T follicular helper cell (primary cell): Measurements from ENCODE around the gene SPRTN.

Experiments
- DNase-seq: peaks from one replicate; pipeline ENCODE4 v3.0.0-alpha.2; 2020; ENCODE audit warnings: low read depth

Gene SPRTN

DNA sequence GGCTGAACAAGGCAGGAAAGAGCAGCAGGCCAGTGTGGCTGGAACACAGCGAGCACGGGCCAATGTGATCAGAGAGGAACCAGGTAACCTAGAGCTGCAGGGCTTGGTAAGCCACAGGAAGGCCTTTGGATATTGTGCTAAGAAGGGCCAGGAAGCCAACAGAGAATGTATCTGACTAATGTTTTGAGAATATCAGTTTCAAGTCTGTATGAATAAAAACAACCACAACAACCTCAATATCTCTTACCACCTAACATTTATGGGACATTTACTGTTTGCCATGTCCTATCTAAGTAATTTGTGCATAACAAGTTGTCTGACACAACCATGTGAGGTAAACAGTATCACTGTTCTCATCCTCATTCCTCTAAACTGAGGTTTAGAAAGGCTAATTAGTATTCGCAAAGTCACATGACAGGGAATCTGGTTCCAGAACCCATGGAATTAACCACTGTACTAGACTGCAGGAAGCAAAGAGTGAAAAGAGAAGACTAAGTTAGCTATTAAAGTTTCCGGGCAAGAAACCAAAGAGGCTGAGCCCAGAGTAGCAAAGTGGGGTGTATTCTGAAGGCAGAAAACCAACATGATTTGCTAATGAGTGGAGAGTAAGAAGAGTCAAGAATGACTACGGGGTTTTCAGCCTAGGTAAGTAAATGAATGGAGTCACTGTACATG, 38.9 kb downstream of the SPRTN start:
- DNase-seq = no peak

GRCh38 chr1:231381729-231382128, 43.6 kb downstream of the SPRTN start:
- no peak for DNase-seq

DNA sequence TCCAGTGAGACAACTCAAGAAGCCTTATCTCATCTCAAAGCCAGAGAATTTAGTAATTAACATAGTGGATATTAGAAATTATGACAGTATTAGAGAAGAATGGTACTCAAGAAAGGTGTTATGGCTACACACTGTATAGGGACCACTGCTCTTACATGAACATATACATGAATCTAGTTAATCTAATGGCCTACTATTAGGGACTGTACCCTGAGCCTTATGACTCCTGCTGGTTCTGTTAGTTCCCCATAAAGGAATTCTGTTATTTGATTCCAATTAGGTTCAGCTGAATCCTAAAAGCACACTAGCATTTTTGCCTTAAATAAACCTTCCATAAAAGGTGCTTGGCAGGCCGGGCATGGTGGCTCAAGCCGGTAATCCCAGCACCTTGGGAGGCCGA, 44.3 kb downstream of the SPRTN start:
- DNase-seq = no peak

GRCh38 chr1:231383159-231383860, 45.2 kb downstream of the SPRTN start:
- no peak for DNase-seq

- DNase-seq = no peak
Measured at GRCh38 chr1:231384696-231385415, 46.8 kb downstream of the SPRTN start.

GRCh38 chr1:231385416-231385748, 47.3 kb downstream of the SPRTN start:
- no peak for DNase-seq

GRCh38 chr1:231386466-231386865, 48.4 kb downstream of the SPRTN start:
- no peak for DNase-seq

DNA sequence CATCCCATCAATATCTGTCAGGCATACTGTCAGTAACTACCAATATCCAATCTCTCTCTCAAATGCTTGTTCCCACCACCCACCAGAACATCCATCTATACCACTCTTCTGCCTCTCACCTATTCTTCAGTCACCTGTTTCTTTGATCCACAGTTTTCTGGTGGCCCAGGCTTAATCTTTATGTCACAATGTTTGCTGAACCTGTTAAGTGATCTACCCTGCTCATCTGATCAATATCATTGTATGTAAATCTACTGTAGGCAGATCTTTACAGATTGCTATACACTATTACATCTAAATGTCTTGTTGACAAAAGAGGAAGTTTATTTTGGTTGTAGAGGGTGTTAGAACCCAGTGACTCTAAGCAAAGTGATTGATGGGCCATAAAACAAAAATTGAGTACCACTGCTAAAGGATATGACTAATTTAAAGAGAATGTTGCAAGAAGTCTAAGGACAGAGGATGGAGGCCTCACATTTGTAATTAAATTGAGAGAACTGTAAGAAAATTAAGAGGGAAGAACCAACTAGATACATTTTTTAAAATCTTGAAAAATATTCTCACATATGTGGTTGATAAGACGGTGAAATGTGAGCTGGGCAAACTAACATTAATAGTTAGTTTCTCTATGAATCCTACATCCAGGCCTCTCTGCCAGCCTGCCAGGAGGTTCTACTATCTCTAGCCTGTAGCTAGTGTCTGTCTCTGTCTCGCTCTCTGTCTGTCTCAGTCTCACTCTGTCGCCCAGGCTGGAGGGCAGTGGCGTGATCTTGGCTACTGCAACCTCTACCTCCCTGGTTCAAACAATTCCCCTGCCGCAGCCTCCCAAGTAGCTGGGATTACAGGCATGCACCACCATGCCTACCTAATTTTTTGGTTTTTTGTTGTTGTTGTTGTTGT, 49.9 kb downstream of the SPRTN start:
- no peak for DNase-seq

DNA sequence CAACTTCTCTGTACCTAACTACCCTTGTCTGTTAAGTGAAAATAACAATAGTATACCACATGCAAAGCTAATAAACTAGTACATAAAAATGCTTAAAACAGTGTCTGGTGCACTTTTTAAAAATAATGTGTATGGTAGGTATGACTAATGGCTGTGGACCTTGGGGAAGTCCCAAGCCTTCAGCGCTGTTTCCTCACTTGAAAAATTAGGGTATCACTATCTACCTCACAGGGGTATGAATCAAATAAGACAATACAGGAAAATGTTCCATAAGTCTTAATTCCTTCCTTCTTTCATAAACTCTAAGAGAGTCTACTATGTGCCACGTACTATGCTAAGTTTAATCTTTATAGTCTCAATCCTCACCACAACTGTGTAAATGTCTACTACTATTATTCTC, 52.0 kb downstream of the SPRTN start:
- DNase-seq = no peak

GRCh38 chr1:231392389-231393131, 54.5 kb downstream of the SPRTN start:
- no peak for DNase-seq

GRCh38 chr1:231393668-231394067, 55.6 kb downstream of the SPRTN start:
- no peak for DNase-seq

- DNase-seq = no peak
Measured at GRCh38 chr1:231395076-231395997, 57.2 kb downstream of the SPRTN start.

- DNase-seq = no peak
Measured at GRCh38 chr1:231395998-231396390, 57.9 kb downstream of the SPRTN start.

- DNase-seq = no peak
Measured at GRCh38 chr1:231396643-231397042, 58.5 kb downstream of the SPRTN start.

DNA sequence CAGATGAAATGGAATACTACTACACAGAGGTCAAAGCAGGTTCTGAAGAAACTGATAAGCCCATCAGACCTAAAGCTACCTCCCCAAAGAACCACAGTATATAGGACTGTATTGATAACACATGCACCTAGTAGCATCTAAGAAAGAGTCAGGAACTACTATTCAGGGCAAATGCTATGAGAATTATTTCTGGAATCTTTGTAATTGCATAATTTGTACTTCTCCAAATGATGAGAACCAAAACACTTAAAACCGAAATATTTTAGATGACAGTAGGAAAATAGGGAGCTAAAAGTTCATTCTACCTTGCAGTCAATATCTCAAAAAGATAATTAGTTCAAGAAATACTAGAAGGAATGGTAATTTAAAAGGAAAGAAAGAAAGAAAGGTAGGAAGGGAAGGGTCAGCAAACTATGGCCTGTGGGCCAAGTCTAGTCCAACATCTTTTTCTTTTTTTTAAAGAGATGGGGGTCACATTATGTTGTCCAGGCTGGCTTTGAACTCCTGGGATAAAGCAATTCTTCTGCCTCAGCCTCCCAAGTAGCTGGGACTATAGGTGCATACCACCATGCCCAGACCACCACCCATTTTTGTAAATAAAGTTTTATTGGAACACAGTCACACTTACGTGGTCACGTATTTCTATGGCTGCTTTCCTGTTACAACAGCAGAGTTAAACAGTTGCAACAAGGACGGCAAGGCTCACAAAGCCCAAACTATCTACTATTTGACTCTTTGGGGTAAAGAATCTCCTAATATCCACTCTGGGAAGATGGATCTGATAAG, 60.0 kb downstream of the SPRTN start:
- DNase-seq = no peak

- DNase-seq = no peak
Measured at GRCh38 chr1:231401478-231401877, 63.4 kb downstream of the SPRTN start.

GRCh38 chr1:231404318-231404717, 66.2 kb downstream of the SPRTN start:
- no peak for DNase-seq
